ENCODE measurements around the gene PKP4.

GRCh38 chr2:158723181-158723838 is 266.6 kb downstream of the PKP4 start:
- TF ChIP-seq CTCF (IDR thresholded peaks at IDR 0.05) = no peak
- TF ChIP-seq EZH2 (IDR thresholded peaks at IDR 0.05; ENCODE audit: borderline replicate concordance, insufficient read depth, low read depth, low read length, poor library complexity, severe bottlenecking) = no peak
